K562 (cell line): ENCODE data around the gene KEL. TPM values are rescaled to one million over a fixed set of nuclear protein-coding genes. Genes with fewer than 3 reads are reported as not detected.

Source experiments
- BDP1 ChIP-seq: IDR thresholded peaks from 3 replicates; pipeline ENCODE4 v1.6.1; 2011; ENCODE audit not compliant: insufficient read length, insufficient read depth
- CC2D1A ChIP-seq: fragments of 450-650 bp; IDR thresholded peaks from 2 replicates; pipeline ENCODE4 v1.6.1; 2017; ENCODE audit warnings: mild to moderate bottlenecking
- ESRRB ChIP-seq: fragments of 250-450 bp; sonication (Bioruptor Pico); IDR thresholded peaks from 2 replicates; pipeline ENCODE4 v1.5.0; 2020; ENCODE audit warnings: mild to moderate bottlenecking, moderate library complexity, borderline replicate concordance
- HMBOX1 ChIP-seq: sonication (generic); IDR thresholded peaks from 2 replicates; pipeline ENCODE4 v1.6.1; 2016
- HNRNPL ChIP-seq: fragments of 200-400 bp; formaldehyde crosslinking; IDR thresholded peaks from 2 replicates; pipeline ENCODE4 v1.6.1; 2017; ENCODE audit warnings: low read depth, mild to moderate bottlenecking, low read length
- PHF20 ChIP-seq: fragments of 450-650 bp; IDR thresholded peaks from 2 replicates; pipeline ENCODE4 v1.6.1; 2018; ENCODE audit not compliant: partially characterized antibody
- RBM39 ChIP-seq: fragments of 200-400 bp; formaldehyde crosslinking; optimal IDR thresholded peaks from 2 replicates; pipeline ENCODE3; 2018; ENCODE audit warnings: low read depth, low read length
- SMAD1 ChIP-seq: fragments of 150-350 bp; IDR thresholded peaks from 2 replicates; pipeline ENCODE4 v1.6.1; 2014; ENCODE audit warnings: low read length, low read depth; ENCODE audit not compliant: partially characterized antibody
- SOX6 ChIP-seq: fragments of 450-650 bp; IDR thresholded peaks from 2 replicates; pipeline ENCODE4 v1.6.1; 2014; ENCODE audit warnings: mild to moderate bottlenecking
- TAF7 ChIP-seq: fragments of 450-650 bp; IDR thresholded peaks from 2 replicates; pipeline ENCODE4 v1.6.1; 2016; ENCODE audit warnings: missing genetic modification characterization, missing compliant biosample characterization
- TCFL5 ChIP-seq: fragments of 250-450 bp; sonication (Bioruptor Pico); conservative IDR thresholded peaks from 2 replicates; pipeline ENCODE4 v1.6.1; 2021; ENCODE audit warnings: mild to moderate bottlenecking, moderate library complexity, matching md5 sums
- XRCC5 ChIP-seq: fragments of 200-400 bp; formaldehyde crosslinking; IDR thresholded peaks from 2 replicates; pipeline ENCODE4 v1.6.1; 2017; ENCODE audit warnings: low read depth, mild to moderate bottlenecking, low read length
- ZNF184 ChIP-seq: sonication (generic); formaldehyde crosslinking; IDR thresholded peaks from 2 replicates; pipeline ENCODE4 v1.5.0; 2020; ENCODE audit warnings: missing genetic modification reagents
- ZNF311 ChIP-seq: fragments of 250-450 bp; sonication (Bioruptor Pico); IDR thresholded peaks from 2 replicates; pipeline ENCODE4 v1.4.0; 2020; ENCODE audit warnings: mild to moderate bottlenecking, moderate library complexity
- ZNF318 ChIP-seq, 2 experiments: fragments of 450-650 bp; IDR thresholded peaks; 2 replicates each; pipeline ENCODE4 v1.6.1; 2016; ENCODE audit warnings: mild to moderate bottlenecking in 2 of 2, borderline replicate concordance in 1 of 2, low read depth in 1 of 2, moderate library complexity in 1 of 2
- ZNF639 ChIP-seq, 2 experiments: fragments of 200-800 bp in 1 of 2; sonication (Bioruptor generic) in 1 of 2; sonication (generic) in 1 of 2; formaldehyde crosslinking in 1 of 2; IDR thresholded peaks in 1 of 2; conservative IDR thresholded peaks in 1 of 2; 2 replicates each; pipeline versions ENCODE4 v1.5.0 to v1.6.1; 2016 to 2020; ENCODE audit warnings: missing compliant biosample characterization in 1 of 2, missing genetic modification characterization in 1 of 2, missing genetic modification reagents in 1 of 2
- polyA plus RNA-seq, 8 experiments: library from polyadenylated mRNA; depleted of rRNA in 4 of 8; stranded (reverse) in 5 of 8; unstranded in 3 of 8; fragments of >200 nt; fragmentation: Nextera tagmentation in 2 of 8; fragmentation: Illumina TruSeq in 1 of 8; extraction: Ambion mirVana in 2 of 8; extraction: Trizol in 1 of 8; gene quantifications; 2 replicates each; pipeline versions ENCODE4 v1.2.1 to v1.2.3, GENCODE V29; 2011 to 2014; ENCODE audit warnings: inconsistent platforms in 1 of 8, missing spikeins in 1 of 8
- total RNA-seq, 7 experiments: library from RNA; depleted of rRNA in 6 of 7; stranded (reverse); fragments of >200 nt in 6 of 7; fragmentation: Illumina TruSeq in 2 of 7; extraction: Trizol in 2 of 7; gene quantifications; 2 replicates each; pipeline versions ENCODE4 v1.2.1 to v1.2.3, GENCODE V29; 2011 to 2021; ENCODE audit warnings: low replicate concordance in 1 of 7

The KEL gene
- total and polyA plus RNA-seq, 9 of the 15 experiments (the other 6 are each of a cell fraction or from before 2014, with no cell fraction given): 9.0 to 47.4 (median 22.2) TPM

- TF ChIP-seq BDP1 (no peak), CC2D1A (peak; percentile 76), XRCC5 (no peak), ZNF318 (IDR thresholded peaks at IDR 0.05; ENCODE audit: borderline replicate concordance in 1 of 2, low read depth in 1 of 2) (no peak), TCFL5 (no peak), PHF20 (no peak), TAF7 (tag) (no peak), RBM39 (no peak), HMBOX1 (no peak), HNRNPL (no peak), SMAD1 (no peak), ESRRB (CRISPR knock-in tag) (no peak), ZNF639 (CRISPR knock-in tag; conservative IDR thresholded peaks at IDR 0.05 in 1 of 2, IDR thresholded peaks at IDR 0.05 in 1 of 2) (no peak), ZNF184 (no peak), ZNF311 (CRISPR knock-in tag) (no peak), SOX6 (no peak)
These were observed 46.1 kb upstream of the KEL start (continued) for GRCh38 chr7:143008007-143008901.
